SU-DHL-6 (cell line): ENCODE data around the gene TRAPPC3L.

ENCODE experiments used
- EZH2phosphoT487 ChIP-seq: fragments of 200-600 bp; sonication (generic), shearing (Covaris generic); conservative IDR thresholded peaks from 2 replicates; pipeline ENCODE4 v1.6.1; 2018; ENCODE audit warnings: mild to moderate bottlenecking, antibody characterized with exemption, low read length, moderate library complexity, mixed read lengths
- TF ChIP-seq, protein P1 (sequence below): fragments of 200-600 bp; sonication (generic); IDR thresholded peaks from one replicate; pipeline ENCODE4 v1.5.1; 2017; ENCODE audit warnings: antibody characterized with exemption, mild to moderate bottlenecking, low read length, moderate library complexity; ENCODE audit not compliant: insufficient read depth, poor library complexity, severe bottlenecking

DNA sequence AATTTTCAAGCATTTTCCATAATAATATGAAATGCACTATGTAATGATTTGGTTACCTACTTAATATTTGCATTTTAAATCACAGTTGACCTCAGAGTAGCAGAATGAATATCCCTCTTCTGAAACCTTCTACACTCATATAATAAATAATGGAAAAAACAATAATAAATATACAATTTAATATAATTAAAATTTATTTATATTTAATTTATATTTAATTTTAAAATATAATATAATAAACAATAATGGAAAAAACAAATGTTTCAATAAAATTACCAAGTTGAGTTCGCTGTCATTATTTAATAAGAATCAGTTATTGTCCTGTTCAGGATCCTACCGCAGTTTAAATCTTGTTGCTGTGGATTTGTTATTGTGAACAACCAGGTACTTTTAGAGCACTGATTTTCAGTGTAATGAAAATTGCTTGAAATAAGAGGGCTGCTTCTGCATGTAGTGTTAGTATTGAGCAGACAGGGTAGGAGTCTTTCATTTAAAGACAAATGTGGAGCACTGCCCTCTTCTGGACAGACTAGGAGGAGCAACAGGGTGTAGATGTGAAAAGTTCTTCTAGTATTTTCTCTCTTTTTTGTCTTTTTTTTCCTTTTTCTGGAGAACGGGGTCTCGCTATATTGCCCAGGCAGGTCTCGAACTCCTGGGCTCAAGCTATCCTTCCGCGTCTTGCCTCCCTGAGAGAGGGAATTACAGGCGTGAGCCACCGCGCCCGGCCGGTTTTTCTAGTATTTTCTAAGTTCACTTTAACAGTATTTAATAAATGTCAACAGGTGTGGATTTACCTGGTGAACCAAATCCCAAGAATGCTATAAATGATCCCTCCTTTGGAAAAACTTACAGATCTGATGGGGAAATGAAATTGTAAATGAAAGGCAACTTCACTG lies 13.6 kb downstream of the TRAPPC3L start:
- TF ChIP-seq, protein P1, sequence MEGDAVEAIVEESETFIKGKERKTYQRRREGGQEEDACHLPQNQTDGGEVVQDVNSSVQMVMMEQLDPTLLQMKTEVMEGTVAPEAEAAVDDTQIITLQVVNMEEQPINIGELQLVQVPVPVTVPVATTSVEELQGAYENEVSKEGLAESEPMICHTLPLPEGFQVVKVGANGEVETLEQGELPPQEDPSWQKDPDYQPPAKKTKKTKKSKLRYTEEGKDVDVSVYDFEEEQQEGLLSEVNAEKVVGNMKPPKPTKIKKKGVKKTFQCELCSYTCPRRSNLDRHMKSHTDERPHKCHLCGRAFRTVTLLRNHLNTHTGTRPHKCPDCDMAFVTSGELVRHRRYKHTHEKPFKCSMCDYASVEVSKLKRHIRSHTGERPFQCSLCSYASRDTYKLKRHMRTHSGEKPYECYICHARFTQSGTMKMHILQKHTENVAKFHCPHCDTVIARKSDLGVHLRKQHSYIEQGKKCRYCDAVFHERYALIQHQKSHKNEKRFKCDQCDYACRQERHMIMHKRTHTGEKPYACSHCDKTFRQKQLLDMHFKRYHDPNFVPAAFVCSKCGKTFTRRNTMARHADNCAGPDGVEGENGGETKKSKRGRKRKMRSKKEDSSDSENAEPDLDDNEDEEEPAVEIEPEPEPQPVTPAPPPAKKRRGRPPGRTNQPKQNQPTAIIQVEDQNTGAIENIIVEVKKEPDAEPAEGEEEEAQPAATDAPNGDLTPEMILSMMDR = peak; percentile 73
- TF ChIP-seq EZH2phosphoT487 = no peak
